Hepatocyte (in vitro differentiated cells): ENCODE measurements around the gene SPOCK2. TPM values are rescaled to one million over a fixed set of nuclear protein-coding genes. Genes with fewer than 3 reads are reported as not detected.
"Not testable (repeated sequence)": the region's sequence is repeated elsewhere in the genome, so short reads cannot be mapped to it uniquely, and the experiment has no call there.

ENCODE experiments used
- DNase-seq: peaks from one replicate; pipeline ENCODE4 v3.0.0-alpha.2; 2016; ENCODE audit warnings: low spot score
- H2AFZ ChIP-seq: fragments of 200-600 bp; sonication (generic); 2 replicates; pipeline ENCODE4 v1.6.0; 2016; ENCODE audit warnings: antibody characterized with exemption, mild to moderate bottlenecking
- H3K27ac ChIP-seq: fragments of 200-600 bp; sonication (generic); 2 replicates; pipeline ENCODE4 v1.5.1; 2016; ENCODE audit warnings: mild to moderate bottlenecking
- H3K27me3 ChIP-seq: fragments of 200-600 bp; sonication (generic); 2 replicates; pipeline ENCODE4 v1.6.1; 2016
- H3K36me3 ChIP-seq: fragments of 200-600 bp; sonication (generic); replicated peaks from 2 replicates; pipeline ENCODE4 v1.5.1; 2016; ENCODE audit warnings: low read depth; ENCODE audit not compliant: insufficient read depth
- H3K4me1 ChIP-seq: fragments of 200-600 bp; sonication (generic); 2 replicates; pipeline ENCODE4 v1.5.1; 2016; ENCODE audit warnings: mild to moderate bottlenecking, moderate library complexity; ENCODE audit not compliant: insufficient read depth
- H3K4me2 ChIP-seq: fragments of 200-600 bp; sonication (generic); 2 replicates; pipeline ENCODE4 v1.6.0; 2016
- H3K4me3 ChIP-seq: fragments of 200-600 bp; sonication (generic); 2 replicates; pipeline ENCODE4 v1.5.1; 2016; ENCODE audit warnings: mild to moderate bottlenecking
- H3K79me2 ChIP-seq: fragments of 200-600 bp; sonication (generic); 2 replicates; pipeline ENCODE4 v1.6.0; 2017; ENCODE audit warnings: mild to moderate bottlenecking
- H3K9me2 ChIP-seq: fragments of 200-600 bp; sonication (generic); replicated peaks from 2 replicates; pipeline ENCODE4 v1.6.0; 2017; ENCODE audit warnings: mild to moderate bottlenecking; ENCODE audit not compliant: insufficient read depth
- H3K9me3 ChIP-seq: fragments of 200-600 bp; sonication (generic); 2 replicates; pipeline ENCODE4 v1.5.1; 2016; ENCODE audit warnings: low read depth, mild to moderate bottlenecking
- H4K20me1 ChIP-seq: fragments of 200-600 bp; sonication (generic); 2 replicates; pipeline ENCODE4 v1.6.0; 2016; ENCODE audit warnings: mild to moderate bottlenecking; ENCODE audit not compliant: insufficient read depth, poor library complexity, severe bottlenecking
- EZH2 ChIP-seq: fragments of 200-600 bp; sonication (generic); IDR thresholded peaks from 2 replicates; pipeline ENCODE4 v1.6.1; 2016; ENCODE audit warnings: antibody characterized with exemption, mild to moderate bottlenecking, borderline replicate concordance
- EZH2phosphoT487 ChIP-seq: fragments of 200-600 bp; sonication (generic); IDR thresholded peaks from one replicate; pipeline ENCODE4 v1.6.1; 2018; ENCODE audit warnings: antibody characterized with exemption, mild to moderate bottlenecking, low read depth, moderate library complexity; ENCODE audit not compliant: unreplicated experiment, severe bottlenecking
- WGBS: methylation state at CpG from one replicate; pipeline ENCODE4 v1.1.6; 2016; ENCODE audit warnings: low lambda C conversion rate; ENCODE audit errors: missing lambda C conversion rate; 5-methylcytosine and 5-hydroxymethylcytosine counted together
- polyA plus RNA-seq: library from polyadenylated mRNA; unstranded; fragments of >200 nt; fragmentation: Nextera tagmentation; extraction: Ambion mirVana; gene quantifications from 2 replicates; pipeline ENCODE4 v1.2.1, GENCODE V29; 2016
- total RNA-seq: library from RNA; depleted of rRNA; stranded (reverse); fragments of >200 nt; gene quantifications from 2 replicates; pipeline ENCODE4 v1.2.3, GENCODE V29; 2014
- TF ChIP-seq, protein P1 (sequence below): fragments of 200-600 bp; sonication (generic); IDR thresholded peaks from 2 replicates; pipeline ENCODE4 v1.5.1; 2016; ENCODE audit warnings: antibody characterized with exemption, mild to moderate bottlenecking; ENCODE audit not compliant: poor library complexity

Gene SPOCK2
- total and polyA plus RNA-seq, 2 experiments from 2014 or later: 3.0 to 3.1 TPM

- 83% methylated on average over 11 of the region's 11 CpGs for WGBS
Measured at GRCh38 chr10:72110673-72111401, 22.5 kb upstream of the SPOCK2 start.

DNA sequence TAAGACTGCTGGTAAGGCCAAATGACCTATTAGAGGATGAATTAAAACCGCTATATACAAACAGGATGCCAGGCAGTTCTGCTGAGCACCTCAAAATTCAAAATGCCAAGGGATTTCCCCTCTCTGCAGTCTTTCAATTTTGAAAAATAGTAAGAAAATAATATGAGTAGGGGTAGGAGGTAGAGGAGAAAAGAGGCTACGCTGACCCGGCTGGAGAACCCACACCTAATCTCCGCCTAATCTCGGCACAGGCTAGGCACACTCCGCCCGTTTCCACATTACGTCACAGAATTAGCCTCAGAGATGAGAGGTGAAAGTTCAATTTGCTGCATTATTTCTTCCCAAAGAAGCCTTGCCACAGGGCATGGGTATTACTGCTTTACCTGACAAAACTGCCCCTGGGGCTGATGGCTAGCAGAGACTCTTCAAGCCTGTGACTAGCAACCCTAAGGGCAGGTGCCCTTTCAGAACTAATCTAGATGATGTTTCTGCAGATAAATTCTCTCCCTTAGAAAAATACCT lies 21.3 kb upstream of the SPOCK2 start:
- H3K79me2 ChIP-seq: no peaks in the 10 kb centered on the region
- H3K4me3 ChIP-seq: no peak overlapping the region
- no peaks in the 10 kb centered on the region for H3K27me3 ChIP-seq
- no peaks in the 10 kb centered on the region for H3K9me2 ChIP-seq
- WGBS: 87% methylated on average over 8 of the region's 8 CpGs
- H4K20me1 ChIP-seq: no peaks in the 10 kb centered on the region
- no peak for DNase-seq
- H3K4me1 ChIP-seq: peaks cover 14% of the 10 kb centered on the region
- no peak overlapping the region for H2AFZ ChIP-seq
- H3K9me3 ChIP-seq: no peaks in the 10 kb centered on the region
- no peaks in the 10 kb centered on the region for H3K36me3 ChIP-seq
- no peak overlapping the region for H3K4me2 ChIP-seq
- H3K27ac ChIP-seq: no peak overlapping the region
- TF ChIP-seq EZH2phosphoT487 (no peak), EZH2 (no peak)
- TF ChIP-seq, protein P1, sequence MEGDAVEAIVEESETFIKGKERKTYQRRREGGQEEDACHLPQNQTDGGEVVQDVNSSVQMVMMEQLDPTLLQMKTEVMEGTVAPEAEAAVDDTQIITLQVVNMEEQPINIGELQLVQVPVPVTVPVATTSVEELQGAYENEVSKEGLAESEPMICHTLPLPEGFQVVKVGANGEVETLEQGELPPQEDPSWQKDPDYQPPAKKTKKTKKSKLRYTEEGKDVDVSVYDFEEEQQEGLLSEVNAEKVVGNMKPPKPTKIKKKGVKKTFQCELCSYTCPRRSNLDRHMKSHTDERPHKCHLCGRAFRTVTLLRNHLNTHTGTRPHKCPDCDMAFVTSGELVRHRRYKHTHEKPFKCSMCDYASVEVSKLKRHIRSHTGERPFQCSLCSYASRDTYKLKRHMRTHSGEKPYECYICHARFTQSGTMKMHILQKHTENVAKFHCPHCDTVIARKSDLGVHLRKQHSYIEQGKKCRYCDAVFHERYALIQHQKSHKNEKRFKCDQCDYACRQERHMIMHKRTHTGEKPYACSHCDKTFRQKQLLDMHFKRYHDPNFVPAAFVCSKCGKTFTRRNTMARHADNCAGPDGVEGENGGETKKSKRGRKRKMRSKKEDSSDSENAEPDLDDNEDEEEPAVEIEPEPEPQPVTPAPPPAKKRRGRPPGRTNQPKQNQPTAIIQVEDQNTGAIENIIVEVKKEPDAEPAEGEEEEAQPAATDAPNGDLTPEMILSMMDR: no peak

More at GRCh38 chr10:72110673-72111401, 22.5 kb upstream of the SPOCK2 start:
- Histone ChIP-seq H2AFZ (no peak overlapping the region), H3K9me2 (no peaks in the 10 kb centered on the region), H3K36me3 (no peaks in the 10 kb centered on the region), H3K9me3 (no peaks in the 10 kb centered on the region), H4K20me1 (no peaks in the 10 kb centered on the region), H3K27ac (no peak overlapping the region), H3K79me2 (no peaks in the 10 kb centered on the region), H3K27me3 (no peaks in the 10 kb centered on the region), H3K4me3 (no peak overlapping the region), H3K4me2 (no peak overlapping the region), H3K4me1 (peaks cover 14% of the 10 kb centered on the region)
- TF ChIP-seq EZH2: no peak
- no peak for TF ChIP-seq EZH2phosphoT487
- TF ChIP-seq, protein P1: no peak
- no peak for DNase-seq

DNA sequence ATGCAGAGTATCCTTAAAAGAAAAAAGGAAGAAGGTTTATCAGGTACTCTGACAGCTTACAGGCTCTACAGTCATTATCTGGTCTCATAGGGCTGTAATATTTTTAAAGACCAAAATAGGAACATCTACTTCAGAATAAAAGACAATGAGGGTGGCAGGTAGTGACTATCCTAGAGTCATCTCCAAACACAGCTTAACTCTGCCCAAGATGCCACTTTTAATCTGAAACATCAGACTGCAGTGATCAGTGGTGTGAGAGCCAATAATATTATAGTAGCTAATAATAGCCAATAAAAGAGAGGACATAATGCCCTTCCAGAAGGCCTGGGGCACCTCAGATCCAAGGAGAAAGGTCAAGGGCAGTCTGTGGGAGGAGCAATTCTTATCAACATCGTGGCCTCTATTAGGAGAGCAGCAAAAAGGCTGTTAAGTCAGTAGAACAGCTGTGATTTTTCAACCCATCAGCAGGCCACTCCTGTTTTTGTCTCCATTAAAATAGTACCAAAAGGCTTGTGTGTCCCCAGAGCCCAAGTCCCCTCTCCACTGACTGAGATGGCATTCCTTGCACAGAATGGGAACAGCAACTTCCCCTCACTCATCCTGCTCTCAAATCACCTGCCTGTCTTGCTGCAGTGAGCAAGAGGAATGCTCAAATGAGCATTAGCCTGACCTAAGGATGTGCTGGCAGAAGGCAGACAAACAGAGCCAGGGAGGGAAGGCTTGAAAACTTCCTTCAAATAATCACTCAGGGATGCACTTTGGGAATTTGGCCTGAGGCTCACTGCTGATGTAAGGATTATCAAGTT lies 20.7 kb upstream of the SPOCK2 start:
- Histone ChIP-seq H3K27me3 (no peaks in the 10 kb centered on the region), H3K9me2 (no peaks in the 10 kb centered on the region), H3K9me3 (no peaks in the 10 kb centered on the region), H3K4me2 (no peak overlapping the region), H3K36me3 (no peaks in the 10 kb centered on the region), H4K20me1 (no peaks in the 10 kb centered on the region), H3K4me3 (no peak overlapping the region), H2AFZ (no peak overlapping the region), H3K79me2 (no peaks in the 10 kb centered on the region), H3K4me1 (peaks cover 14% of the 10 kb centered on the region), H3K27ac (no peak overlapping the region)
- DNase-seq: no peak
- WGBS: 0% methylated on average over 1 of the region's 1 CpG
- TF ChIP-seq, protein P1: no peak
- TF ChIP-seq EZH2phosphoT487: no peak
- TF ChIP-seq EZH2: no peak

GRCh38 chr10:72108004-72108370 lies 19.6 kb upstream of the SPOCK2 start:
- H3K79me2 ChIP-seq, H2AFZ ChIP-seq, H3K9me3 ChIP-seq, H4K20me1 ChIP-seq, DNase-seq, H3K36me3 ChIP-seq, H3K4me2 ChIP-seq, H3K9me2 ChIP-seq, H3K4me3 ChIP-seq, H3K27me3 ChIP-seq: not testable (repeated sequence)
- peak overlapping the region; percentile 67 for H3K27ac ChIP-seq
- peaks cover 16% of the 10 kb centered on the region for H3K4me1 ChIP-seq
- 96% methylated on average over 3 of the region's 3 CpGs for WGBS
